ENCODE data around the gene SLC26A11.

- no peak for TF ChIP-seq POLR2AphosphoS5 (IDR thresholded peaks at IDR 0.05; ENCODE audit: low read depth, low read length)
- no peak for TF ChIP-seq POLR2A (IDR thresholded peaks at IDR 0.05; ENCODE audit: low read depth, low read length)
- TF ChIP-seq TAF1 (IDR thresholded peaks at IDR 0.05; ENCODE audit: borderline replicate concordance, low read depth, low read length) = no peak
Measured at GRCh38 chr17:80217703-80218362, 2.4 kb upstream of the SLC26A11 start.

Measured in GM12892 (cell line).